Measurements from ENCODE around the gene LGR6. TPM values are rescaled to one million over a fixed set of nuclear protein-coding genes. Genes with fewer than 3 reads are reported as not detected.
A peak's percentile ranks its signal among the peaks of the same experiment; 100 is the strongest.

LGR6 gene
- total and polyA plus RNA-seq, 8 donors, result 0.75 to 1.8 (median 1.5) TPM

DNA sequence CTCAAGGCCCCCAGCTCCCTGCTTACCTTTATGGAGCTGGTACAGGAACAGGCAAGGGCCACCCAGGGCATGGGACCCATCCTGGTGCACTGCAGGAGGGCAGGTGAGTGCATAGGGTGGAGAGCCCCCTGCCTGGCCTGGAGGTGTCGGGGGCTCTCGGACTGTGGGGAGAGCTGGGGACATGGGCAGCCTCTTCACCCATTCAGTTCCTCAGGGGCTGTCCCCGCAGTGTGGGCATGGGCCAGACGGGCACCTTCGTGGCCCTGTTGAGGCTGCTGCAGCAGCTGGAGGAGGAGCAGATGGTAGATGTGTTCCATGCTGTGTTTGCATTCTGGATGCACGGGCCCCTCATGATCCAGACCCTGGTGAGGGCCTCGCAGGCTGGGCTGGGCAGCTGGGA lies 7.3 kb upstream of the LGR6 start:
- TF ChIP-seq, protein P1, sequence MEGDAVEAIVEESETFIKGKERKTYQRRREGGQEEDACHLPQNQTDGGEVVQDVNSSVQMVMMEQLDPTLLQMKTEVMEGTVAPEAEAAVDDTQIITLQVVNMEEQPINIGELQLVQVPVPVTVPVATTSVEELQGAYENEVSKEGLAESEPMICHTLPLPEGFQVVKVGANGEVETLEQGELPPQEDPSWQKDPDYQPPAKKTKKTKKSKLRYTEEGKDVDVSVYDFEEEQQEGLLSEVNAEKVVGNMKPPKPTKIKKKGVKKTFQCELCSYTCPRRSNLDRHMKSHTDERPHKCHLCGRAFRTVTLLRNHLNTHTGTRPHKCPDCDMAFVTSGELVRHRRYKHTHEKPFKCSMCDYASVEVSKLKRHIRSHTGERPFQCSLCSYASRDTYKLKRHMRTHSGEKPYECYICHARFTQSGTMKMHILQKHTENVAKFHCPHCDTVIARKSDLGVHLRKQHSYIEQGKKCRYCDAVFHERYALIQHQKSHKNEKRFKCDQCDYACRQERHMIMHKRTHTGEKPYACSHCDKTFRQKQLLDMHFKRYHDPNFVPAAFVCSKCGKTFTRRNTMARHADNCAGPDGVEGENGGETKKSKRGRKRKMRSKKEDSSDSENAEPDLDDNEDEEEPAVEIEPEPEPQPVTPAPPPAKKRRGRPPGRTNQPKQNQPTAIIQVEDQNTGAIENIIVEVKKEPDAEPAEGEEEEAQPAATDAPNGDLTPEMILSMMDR (IDR thresholded peaks at IDR 0.05), result no peak
- Histone ChIP-seq H3K4me1 (no peaks in the 10 kb centered on the region), H3K27ac (no peak overlapping the region), H3K27me3 (peaks cover 0 to 25% of the 10 kb centered on the region in 2 donors), H3K9me3 (no peaks in the 10 kb centered on the region), H3K36me3 (no peaks in the 10 kb centered on the region), H3K4me3 (no peak overlapping the region)
- DNase-seq (no peak), ATAC-seq (no peak)
- intact Hi-C loops (cut with DNase I), result loop anchor here in 1 of 2 donors (5.0 to 10.0 kb wide), 2 partner anchors 131 to 528 kb away; partner anchors contain the start of gene SYT2

GRCh38 chr1:202187041-202187671 lies 6.4 kb upstream of the LGR6 start:
- Histone ChIP-seq H3K27me3 (peaks cover 0 to 26% of the 10 kb centered on the region in 2 donors), H3K4me1 (no peaks in the 10 kb centered on the region), H3K9me3 (no peaks in the 10 kb centered on the region), H3K36me3 (no peaks in the 10 kb centered on the region), H3K4me3 (no peak overlapping the region), H3K27ac (no peak overlapping the region)
- intact Hi-C loops (cut with DNase I), result loop anchor here in 1 of 2 donors (5.0 to 10.0 kb wide), 2 partner anchors 130 to 528 kb away; partner anchors contain the start of gene SYT2
- TF ChIP-seq, protein P1 (IDR thresholded peaks at IDR 0.05), result no peak
- ATAC-seq (peak; percentile 76), DNase-seq (peak in 1 of 4 donors; percentile 34)

DNA sequence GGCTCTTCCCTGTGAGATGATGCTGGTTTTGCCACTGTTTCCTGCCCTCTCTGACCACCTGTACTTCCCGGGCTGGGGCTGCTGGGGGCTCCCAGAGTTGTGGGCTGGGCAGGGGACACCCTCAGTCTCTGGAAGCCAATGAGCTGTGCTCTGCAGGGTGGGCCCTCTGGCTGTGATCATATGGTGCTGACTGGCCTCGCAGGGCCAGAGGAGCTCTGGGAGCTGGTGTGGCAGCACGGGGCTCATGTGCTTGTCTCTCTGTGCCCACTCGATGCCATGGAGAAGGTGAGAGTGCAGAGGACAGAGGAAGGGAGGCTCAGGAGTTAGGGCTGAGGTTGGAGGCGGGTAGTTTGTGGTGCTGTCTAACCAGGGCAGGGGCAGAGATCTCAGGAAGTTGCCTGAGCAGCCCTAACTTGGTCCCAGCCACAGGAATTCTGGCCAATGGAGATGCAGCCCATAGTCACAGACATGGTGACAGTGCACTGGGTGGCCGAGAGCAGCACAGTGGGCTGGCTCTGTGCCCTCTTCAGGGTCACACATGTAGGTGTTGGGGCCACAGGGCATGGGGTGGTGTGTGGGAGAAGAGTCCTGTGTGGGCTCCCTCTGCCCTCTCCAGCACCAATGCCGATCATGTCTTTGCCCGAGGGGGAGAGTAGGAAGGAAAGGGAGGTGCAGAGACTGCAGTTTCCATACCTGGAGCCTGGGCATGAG lies 5.7 kb upstream of the LGR6 start:
- TF ChIP-seq, protein P1 (IDR thresholded peaks at IDR 0.05), result no peak
- no peak overlapping the region for H3K27ac ChIP-seq
- H3K27me3 ChIP-seq, result peaks cover under 1 to 33% of the 10 kb centered on the region in 2 donors
- DNase-seq, result no peak
- H3K36me3 ChIP-seq, result no peaks in the 10 kb centered on the region
- H3K4me1 ChIP-seq, result peaks cover 0 to 3% of the 10 kb centered on the region in 2 donors
- H3K4me3 ChIP-seq, result no peak overlapping the region
- no peaks in the 10 kb centered on the region for H3K9me3 ChIP-seq
- ATAC-seq, result no peak
- intact Hi-C loops (cut with DNase I), result loop anchor here in 1 of 2 donors (5.0 to 10.0 kb wide), 2 partner anchors 129 to 527 kb away; partner anchors contain the start of gene SYT2

GRCh38 chr1:202189001-202189790 lies 4.4 kb upstream of the LGR6 start:
- ATAC-seq (peak; percentile 60), DNase-seq (peak; percentile 45 to 95 (median 71))
- H3K4me3 ChIP-seq, result no peak overlapping the region
- H3K27ac ChIP-seq, result no peak overlapping the region
- no peaks in the 10 kb centered on the region for H3K36me3 ChIP-seq
- TF ChIP-seq, protein P1 (IDR thresholded peaks at IDR 0.05), result peak; percentile 87 to 90
- H3K4me1 ChIP-seq, result peaks cover 0 to 13% of the 10 kb centered on the region in 2 donors
- H3K9me3 ChIP-seq, result no peaks in the 10 kb centered on the region
- peaks cover 13 to 47% of the 10 kb centered on the region in 2 donors for H3K27me3 ChIP-seq
- intact Hi-C loops (cut with DNase I), result loop anchor here in 1 of 2 donors (5.0 to 10.0 kb wide), 2 partner anchors 128 to 526 kb away; partner anchors contain the start of gene SYT2
